Urothelium cell line (cell line): Measurements from ENCODE around the gene CCDC197.

Experiments
- DNase-seq: peaks from one replicate; pipeline ENCODE4 v3.0.0; 2011; ENCODE audit warnings: low spot score, mixed read lengths
- FAIRE-seq: peaks from 2 replicates; lab custom pipeline; 2011; peaks lifted over from hg19 to GRCh38; lab: Jason Lieb, UNC

The CCDC197 gene

DNA sequence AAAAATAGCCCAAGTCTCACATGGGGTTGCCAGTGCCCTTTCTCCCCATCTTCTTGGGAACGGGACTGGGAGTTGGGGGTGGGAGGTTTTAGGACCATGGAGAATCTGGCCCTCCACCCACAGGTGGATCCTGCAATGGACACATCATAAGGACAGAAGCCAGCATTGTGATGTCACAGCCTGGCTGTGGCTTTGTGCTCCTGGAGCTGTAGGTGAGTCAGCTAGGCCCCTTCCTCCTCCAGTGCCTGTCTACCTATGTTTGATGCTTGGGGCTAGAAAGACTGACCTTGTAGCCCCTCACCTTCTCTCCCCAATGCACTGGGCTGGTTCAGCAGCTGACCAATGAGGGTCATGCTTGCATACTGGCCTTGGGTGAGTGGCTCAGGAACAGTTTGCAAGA is at the start of gene CCDC197:
CCDC197 (plus strand) TSS at position 220 of the 400 bp plus-strand sequence. CDS start 831 bp downstream, outside the sequence.
- FAIRE-seq (no peak), DNase-seq (peak; percentile 17)

DNA sequence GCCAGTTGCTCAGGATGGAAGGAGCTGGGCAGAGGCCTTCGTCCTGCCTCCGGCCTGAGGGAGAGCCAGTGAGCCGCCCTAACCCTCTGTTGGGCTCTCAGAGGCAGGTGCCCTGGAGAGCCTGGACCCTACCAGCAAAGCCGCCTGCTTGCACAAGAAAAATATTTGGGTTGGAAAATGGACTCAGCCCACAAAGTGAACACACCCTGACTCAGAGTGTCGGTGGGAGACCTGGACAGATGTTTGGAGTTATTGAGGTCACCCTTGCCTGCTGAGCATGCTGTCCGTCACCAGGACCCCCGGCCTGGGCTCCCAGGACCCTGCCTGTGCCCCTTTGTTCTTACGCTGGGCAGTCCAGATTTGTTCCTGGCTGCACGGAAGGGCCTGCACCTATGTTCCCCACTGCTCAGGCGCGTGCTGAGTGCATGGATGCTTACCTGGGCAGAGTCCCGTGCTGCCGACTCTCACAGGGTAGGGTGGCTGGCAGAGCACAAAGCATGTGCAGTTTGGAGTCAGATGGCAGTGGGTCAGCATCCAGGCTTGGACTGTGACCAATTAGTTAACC is 47.5 kb upstream of the CCDC197 start:
- no peak for DNase-seq
- FAIRE-seq = no peak

DNA sequence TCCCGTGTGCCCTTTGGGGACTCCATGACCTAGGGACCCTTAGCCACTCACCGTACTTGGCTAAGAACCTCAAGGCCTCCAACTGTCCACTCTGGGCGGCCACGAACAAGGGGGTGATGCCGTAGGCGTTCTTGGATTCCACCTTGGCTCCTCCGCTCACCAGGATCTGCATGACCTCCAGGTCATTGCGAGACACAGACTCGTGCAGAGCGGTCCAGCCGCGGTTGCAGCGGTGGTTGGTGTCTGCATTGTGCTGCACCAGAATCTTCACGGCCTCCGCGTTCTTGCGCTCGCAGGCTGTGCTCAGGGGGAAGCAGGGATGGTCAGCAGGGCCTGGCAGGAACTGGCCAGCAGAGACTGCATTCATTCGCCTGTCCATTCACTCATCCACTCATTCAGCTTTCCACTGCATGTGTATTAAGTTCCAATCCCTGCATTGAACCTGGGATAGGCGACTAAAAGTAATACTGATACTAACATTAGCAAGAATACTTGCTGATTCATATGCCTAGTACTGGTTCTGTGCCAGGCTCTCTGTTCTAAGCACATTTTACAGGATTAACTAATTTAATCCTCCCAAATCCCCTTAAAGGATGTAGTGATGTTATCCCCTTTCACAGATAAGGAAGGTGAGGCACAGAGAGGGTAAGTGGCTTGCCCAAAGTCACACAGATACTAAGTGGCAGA is 46.0 kb upstream of the CCDC197 start:
- DNase-seq (no peak), FAIRE-seq (no peak)

DNA sequence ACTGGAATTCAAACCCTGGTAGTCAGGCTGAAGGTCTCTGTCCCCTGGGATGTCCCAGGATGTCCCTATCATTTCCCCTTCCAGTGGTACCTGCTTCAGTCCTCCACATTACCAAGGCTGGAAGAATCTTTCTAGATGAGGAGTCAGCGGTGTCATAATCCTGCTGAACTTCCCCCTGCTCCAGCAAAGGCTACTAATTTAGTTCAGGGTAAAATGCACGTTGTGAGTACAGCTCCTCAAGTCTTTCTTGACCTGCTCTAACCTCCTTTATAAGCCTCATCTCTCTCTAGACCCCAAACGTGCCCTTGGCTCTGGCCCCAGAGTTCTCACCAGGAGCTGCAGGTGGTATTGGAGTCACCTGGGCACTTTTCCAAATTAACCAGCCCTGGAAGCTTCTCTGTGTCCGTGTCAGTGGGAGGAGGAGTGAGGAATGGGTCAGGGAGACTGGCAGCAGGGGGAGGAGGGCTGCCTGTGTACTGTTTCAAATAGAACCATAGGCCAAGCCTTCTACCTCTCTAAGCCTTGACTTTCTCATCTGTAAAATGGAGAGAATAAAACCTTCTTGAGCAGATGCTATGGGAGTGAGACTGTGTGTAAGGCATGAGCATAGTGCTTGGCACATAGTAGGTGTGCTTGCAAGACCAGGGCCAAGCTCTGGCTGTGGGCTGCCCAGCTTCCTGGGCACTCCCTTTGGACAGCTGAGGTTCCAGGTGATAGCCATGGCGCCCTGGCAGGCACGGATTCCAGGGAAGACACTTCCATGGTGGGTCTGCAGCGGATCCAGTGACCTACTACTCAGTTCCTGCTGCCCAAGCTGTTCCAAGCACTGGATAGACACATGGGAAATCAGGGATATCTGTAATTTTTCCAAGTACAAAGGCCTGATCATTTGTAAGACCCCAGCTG is 45.2 kb upstream of the CCDC197 start:
- FAIRE-seq = no peak

DNA sequence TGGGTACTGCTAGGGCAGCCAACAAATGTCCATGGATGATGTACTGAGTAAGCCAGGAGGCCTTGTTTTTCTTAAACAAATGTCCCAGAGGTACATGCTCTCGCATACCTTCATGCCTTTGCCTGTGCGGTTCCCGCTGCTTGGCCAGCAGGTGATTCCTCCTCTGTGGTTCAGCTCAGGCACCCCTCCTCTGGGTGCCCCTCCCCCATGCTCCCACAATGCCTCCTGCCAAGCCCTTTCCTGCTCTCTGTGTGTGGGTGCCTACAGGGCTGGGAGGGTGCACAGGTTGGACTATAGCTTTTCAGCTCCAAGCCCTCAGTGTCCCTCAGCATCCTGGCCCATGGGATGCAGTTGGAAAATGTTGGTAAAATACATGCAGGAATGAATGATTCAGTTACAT is 44.3 kb upstream of the CCDC197 start:
- no peak for FAIRE-seq
- no peak for DNase-seq

More for the DNA sequence above, 45.2 kb upstream of the CCDC197 start:
- no peak for DNase-seq

DNA sequence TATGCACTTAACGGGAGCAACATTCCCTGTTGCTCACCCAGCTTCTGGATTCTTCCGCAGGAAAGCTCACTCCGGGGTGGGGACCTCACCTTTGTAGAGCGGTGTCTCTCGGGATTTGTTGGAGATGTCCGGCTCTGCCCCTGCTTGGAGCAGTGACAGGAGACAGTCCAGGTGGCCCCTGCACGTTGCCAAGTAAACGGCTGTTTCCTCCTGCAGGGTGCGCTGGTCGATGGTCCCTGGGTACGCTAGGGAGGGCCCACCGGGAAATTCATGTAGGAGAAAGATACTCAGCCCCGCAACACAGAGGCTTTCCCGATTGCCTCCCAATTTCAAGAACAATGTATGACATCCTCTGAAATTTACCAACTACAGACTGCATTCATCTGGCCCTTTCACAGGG is 43.8 kb upstream of the CCDC197 start:
- FAIRE-seq = no peak
- no peak for DNase-seq

- FAIRE-seq = no peak
- DNase-seq = no peak
Observed at GRCh38 chr14:93953739-93954515, 43.2 kb upstream of the CCDC197 start.

- no peak for FAIRE-seq
Observed at GRCh38 chr14:93954516-93954830, 42.6 kb upstream of the CCDC197 start.

DNA sequence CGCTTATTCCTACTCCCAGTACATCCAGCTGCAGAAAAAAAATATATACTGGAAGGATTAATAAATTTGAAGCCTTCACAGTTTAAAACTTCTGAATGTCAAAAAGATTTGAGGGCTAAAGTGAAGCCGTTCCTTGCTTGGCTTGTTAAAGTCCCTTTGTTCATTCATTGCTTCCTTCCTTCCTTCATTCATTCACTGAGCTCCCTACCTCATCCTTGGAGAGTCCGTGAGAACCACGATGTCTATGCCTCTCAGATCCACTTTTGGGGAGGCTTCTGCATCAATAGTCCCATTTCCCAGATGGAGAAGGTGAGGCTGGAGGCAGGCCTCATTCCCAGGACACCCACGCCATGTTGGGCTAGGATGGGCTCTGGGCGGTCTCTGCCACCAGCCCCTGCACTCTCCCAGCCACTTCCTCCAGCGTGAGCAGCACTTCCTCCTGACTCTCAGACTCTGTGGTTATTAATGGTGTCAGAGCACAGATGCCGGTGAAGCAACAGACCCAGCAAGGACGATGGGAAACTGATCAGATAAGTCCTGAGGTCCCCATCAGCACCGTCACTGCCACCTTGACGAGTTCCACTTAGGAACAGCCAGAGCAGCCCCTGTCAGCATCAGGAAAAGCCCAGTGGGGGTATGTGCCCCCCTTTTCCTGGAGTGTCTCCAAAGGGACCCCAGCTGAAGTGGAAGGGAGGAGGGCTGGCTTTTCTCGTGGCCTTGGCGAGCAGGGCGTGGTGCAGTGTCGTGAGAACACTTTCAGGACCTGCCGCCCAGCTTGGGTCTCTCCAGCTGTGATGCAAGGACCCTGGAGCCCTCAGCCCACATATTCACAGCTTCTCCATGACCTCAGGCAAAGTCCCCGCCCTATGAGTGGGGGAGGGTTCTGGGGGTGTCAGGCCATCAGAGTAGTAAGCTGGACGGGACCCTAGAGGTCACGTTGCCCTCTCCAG is 41.9 kb upstream of the CCDC197 start:
- DNase-seq = no peak
- FAIRE-seq = no peak

More at GRCh38 chr14:93954516-93954830, 42.6 kb upstream of the CCDC197 start:
- DNase-seq = no peak

- no peak for FAIRE-seq
- no peak for DNase-seq
Observed at GRCh38 chr14:93955850-93956481, 41.1 kb upstream of the CCDC197 start.

DNA sequence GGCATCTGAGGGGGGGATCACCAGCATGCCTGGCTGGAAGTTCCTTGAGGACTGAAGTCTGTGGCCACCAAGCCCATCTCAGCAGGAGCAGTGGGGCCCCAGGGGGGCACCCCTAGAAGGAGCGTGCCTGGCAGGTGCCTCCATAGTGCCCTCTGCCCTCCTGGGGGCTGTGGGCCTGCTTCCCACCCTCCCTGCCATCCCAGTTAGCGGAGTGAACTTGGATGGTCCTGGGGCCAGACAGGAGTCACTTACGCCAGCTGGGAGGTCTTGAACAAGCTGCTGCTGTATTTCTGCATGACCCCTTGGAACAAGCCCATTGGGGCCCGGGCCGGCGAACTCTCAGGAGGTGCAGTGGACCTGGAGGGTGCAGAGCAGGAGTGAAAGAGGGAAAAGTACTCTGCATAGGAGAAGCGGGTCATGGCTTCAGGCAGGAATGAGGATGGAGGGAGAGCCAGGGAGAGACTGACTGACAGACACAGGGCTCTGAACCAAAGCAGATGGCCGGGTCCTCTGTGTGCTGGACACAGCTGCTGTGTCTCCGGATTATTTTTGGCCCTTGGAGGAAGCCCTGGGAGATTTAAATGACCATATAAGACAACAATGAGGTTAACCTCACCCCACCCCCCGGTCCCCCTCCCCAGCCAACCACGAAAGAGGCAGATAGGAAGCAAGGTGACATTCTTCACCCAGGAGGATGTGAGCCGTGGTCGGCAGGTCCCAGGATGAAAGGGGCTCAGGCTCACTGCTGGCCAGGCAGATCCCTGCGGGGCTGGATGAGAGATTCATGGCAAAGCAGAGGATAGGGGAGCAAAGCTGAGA is 40.4 kb upstream of the CCDC197 start:
- no peak for FAIRE-seq
- no peak for DNase-seq

DNA sequence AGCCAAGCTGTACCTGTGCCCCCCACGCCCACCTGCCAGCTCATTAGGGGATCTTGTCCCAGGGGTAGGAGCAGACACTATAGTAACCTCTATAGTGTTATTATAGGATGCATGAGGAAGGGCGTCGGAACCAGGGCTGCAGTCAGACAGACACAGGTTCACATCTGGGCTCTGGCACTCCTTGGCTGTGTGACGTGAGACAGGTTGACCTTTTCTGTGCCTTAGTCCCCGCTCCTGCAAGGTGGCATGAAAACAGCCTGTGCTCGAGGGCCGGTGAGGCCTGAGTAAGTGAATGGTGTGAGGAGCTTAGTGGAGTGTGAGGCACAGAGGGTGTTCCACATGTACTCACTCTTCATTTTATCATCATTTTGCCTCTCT is 39.8 kb upstream of the CCDC197 start:
- DNase-seq (no peak), FAIRE-seq (no peak)

DNA sequence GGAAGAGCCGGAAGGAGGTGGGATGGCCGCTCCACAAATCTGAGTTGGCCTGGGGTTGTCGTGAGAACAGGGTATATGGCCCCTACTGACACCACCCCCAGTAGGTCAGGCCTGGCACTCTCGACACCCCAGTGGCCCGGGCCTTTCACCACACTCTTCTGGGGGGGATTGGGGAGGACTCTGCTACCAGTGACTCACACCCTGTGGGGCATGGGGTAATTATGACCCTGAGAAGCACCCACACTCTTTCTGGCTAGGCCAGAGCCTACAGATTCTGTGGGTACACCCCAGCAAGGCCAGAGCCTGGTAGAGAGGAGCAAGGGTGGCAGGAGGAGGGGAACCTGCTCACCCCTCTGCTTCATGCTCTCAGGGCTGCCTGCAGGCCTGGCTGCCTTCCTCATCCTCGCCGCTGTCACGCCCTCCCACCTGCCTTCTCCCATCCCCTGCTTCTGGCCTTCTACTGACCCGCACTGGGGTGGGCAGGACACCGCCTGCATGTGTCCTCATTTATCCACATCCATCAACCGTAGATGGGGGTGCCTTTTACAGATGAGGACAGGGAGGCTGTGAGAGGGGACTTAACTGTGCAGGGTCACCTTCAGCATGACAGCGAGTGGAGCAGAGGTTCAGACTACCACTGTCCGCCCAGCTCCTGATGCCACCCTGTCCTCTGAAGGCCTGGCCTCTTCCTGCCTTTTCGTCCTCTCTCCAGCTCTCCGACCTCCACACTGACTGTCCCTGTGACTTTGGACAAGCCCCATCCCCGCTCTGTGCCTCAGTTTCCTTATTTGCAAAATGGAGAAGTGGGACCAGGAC is 39.1 kb upstream of the CCDC197 start:
- DNase-seq = no peak
- FAIRE-seq = no peak

DNA sequence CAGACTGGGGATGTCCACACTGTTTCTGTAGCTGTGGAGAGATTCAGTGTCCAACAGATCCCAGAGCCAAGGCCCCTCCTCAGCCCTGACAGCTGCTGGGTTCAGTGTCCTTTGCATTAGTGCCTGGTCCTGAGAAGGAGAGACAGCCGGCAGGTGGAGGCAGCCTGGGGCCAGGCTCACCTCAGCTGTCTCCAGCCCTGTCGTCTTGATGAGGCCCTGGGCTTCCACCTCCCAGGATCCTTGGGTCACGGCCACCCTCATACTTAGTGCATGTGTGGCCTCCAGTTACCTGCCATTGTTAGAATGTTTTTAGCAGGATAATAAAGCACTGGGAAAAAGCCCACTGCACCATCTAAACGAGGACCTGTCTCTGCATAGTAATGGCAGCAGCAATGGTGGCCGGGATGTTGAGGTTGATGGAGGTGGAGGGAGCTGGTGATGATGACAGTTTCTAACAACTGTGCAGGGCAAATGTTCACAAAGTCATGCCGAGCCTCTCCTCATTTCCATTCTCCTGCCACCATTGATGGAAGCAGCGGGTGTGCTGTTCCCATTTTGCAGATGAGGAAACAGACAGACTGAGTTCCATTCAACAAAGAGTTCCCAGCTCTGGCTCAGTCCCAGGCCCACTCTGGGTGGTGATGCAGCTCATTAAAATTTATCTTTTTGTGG is 38.4 kb upstream of the CCDC197 start:
- DNase-seq = no peak
- no peak for FAIRE-seq

- DNase-seq = peak; percentile 86
- FAIRE-seq = no peak
Observed at GRCh38 chr14:93959239-93960107, 37.6 kb upstream of the CCDC197 start.

GRCh38 chr14:93960108-93960475 is 37.0 kb upstream of the CCDC197 start:
- DNase-seq = no peak
- no peak for FAIRE-seq
